Mammary epithelial cell (primary cell): ENCODE results near the gene NEK7.

Experiments used
- CTCF ChIP-seq, 2 donors: IDR thresholded peaks in 1 of 2; conservative IDR thresholded peaks in 1 of 2; 2 replicates each; pipeline ENCODE4 v1.5.1; 2011 to 2012; ENCODE audit warnings: inconsistent platforms in 2 of 2, low read length in 2 of 2, mild to moderate bottlenecking in 2 of 2, control low read depth in 1 of 2, low read depth in 1 of 2; ENCODE audit not compliant: insufficient read depth in 1 of 2; ENCODE audit errors: extremely low read depth in 1 of 2
- EZH2 ChIP-seq: IDR thresholded peaks from 2 replicates; pipeline ENCODE4 v1.6.1; 2012; ENCODE audit warnings: low read length, inconsistent platforms, borderline replicate concordance

GRCh38 chr1:198118134-198118533, 38.7 kb upstream of the NEK7 start:
- TF ChIP-seq EZH2 = no peak
- TF ChIP-seq CTCF (conservative IDR thresholded peaks at IDR 0.05 in 1 of 2, IDR thresholded peaks at IDR 0.05 in 1 of 2; ENCODE audit: extremely low read depth in 1 of 2, insufficient read depth in 1 of 2, low read depth in 1 of 2, low read length in 2 of 2) = no peak
